Esophagus muscularis mucosa (tissue), 4 donors: ENCODE results near the gene CIITA.

Experiments
- EP300 ChIP-seq: sonication (generic); formaldehyde crosslinking; IDR thresholded peaks from one replicate; pipeline ENCODE4 v1.6.1; 2017; ENCODE audit warnings: antibody characterized with exemption
- POLR2A ChIP-seq: fragments of 450-650 bp; IDR thresholded peaks from one replicate; pipeline ENCODE4 v1.6.1; 2017; ENCODE audit warnings: antibody characterized with exemption, moderate library complexity, mild to moderate bottlenecking, low read depth
- TF ChIP-seq, protein P1 (sequence below), 3 experiments: fragments of 200-600 bp in 2 of 3; fragments of 450-650 bp in 1 of 3; sonication (generic) in 2 of 3; IDR thresholded peaks; one replicate each; pipeline ENCODE4 v1.5.1; 2017 to 2019; ENCODE audit warnings: antibody characterized with exemption in 3 of 3, mild to moderate bottlenecking in 2 of 3, moderate library complexity in 1 of 3

- TF ChIP-seq, protein P1, sequence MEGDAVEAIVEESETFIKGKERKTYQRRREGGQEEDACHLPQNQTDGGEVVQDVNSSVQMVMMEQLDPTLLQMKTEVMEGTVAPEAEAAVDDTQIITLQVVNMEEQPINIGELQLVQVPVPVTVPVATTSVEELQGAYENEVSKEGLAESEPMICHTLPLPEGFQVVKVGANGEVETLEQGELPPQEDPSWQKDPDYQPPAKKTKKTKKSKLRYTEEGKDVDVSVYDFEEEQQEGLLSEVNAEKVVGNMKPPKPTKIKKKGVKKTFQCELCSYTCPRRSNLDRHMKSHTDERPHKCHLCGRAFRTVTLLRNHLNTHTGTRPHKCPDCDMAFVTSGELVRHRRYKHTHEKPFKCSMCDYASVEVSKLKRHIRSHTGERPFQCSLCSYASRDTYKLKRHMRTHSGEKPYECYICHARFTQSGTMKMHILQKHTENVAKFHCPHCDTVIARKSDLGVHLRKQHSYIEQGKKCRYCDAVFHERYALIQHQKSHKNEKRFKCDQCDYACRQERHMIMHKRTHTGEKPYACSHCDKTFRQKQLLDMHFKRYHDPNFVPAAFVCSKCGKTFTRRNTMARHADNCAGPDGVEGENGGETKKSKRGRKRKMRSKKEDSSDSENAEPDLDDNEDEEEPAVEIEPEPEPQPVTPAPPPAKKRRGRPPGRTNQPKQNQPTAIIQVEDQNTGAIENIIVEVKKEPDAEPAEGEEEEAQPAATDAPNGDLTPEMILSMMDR (IDR thresholded peaks at IDR 0.05), result no peak
- TF ChIP-seq EP300 (no peak), POLR2A (no peak)
Measured at GRCh38 chr16:10889855-10890254, 12.9 kb downstream of the CIITA start.
